ENCODE results near the gene GALNT17.

DNA sequence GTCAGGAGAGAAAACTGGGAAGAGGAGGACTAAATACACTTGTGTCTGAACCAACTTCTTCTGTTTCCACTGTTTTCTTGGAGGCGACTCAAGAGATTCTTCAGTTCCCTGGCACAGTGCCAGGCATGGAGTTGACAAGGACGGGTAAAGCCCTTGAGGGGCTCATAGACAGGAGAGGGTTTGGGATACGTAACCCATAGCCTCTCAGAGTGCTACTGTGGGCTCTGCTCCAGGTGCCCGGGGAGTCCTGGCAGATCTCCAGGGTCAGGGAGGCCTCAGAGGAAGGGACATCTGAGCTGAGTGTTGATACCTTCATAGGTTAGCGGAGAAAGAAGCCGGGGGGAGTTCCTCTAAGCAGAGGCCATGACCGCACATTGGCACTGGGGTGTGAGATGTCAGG is 42.0 kb downstream of the GALNT17 start:
- TF ChIP-seq ZSCAN23 (tag by site-specific recombination; IDR thresholded peaks at IDR 0.05) (no peak), IKZF3 (tag by site-specific recombination; IDR thresholded peaks at IDR 0.05) (no peak), SALL2 (tag by site-specific recombination; IDR thresholded peaks at IDR 0.05; ENCODE audit: borderline replicate concordance) (no peak), ZNF311 (tag by site-specific recombination; IDR thresholded peaks at IDR 0.05; ENCODE audit: borderline replicate concordance) (no peak), ZSCAN30 (tag by site-specific recombination; IDR thresholded peaks at IDR 0.05) (no peak), ZNF175 (tag by site-specific recombination; IDR thresholded peaks at IDR 0.05) (no peak), YY1 (tag by site-specific recombination; IDR thresholded peaks at IDR 0.05) (no peak)
- TF ChIP-seq, protein P1, sequence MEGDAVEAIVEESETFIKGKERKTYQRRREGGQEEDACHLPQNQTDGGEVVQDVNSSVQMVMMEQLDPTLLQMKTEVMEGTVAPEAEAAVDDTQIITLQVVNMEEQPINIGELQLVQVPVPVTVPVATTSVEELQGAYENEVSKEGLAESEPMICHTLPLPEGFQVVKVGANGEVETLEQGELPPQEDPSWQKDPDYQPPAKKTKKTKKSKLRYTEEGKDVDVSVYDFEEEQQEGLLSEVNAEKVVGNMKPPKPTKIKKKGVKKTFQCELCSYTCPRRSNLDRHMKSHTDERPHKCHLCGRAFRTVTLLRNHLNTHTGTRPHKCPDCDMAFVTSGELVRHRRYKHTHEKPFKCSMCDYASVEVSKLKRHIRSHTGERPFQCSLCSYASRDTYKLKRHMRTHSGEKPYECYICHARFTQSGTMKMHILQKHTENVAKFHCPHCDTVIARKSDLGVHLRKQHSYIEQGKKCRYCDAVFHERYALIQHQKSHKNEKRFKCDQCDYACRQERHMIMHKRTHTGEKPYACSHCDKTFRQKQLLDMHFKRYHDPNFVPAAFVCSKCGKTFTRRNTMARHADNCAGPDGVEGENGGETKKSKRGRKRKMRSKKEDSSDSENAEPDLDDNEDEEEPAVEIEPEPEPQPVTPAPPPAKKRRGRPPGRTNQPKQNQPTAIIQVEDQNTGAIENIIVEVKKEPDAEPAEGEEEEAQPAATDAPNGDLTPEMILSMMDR (tag by site-specific recombination; IDR thresholded peaks at IDR 0.05), result no peak

All from HEK293 (cell line).